Measurements from ENCODE around the gene MTHFD2L. TPM values are rescaled to one million over a fixed set of nuclear protein-coding genes. Genes with fewer than 3 reads are reported as not detected.

MTHFD2L gene
- total and polyA plus RNA-seq, 9 of the 15 experiments (the other 6 are each of a cell fraction or from before 2014, with no cell fraction given) = 10.0 to 39.0 (median 26.0) TPM

DNA sequence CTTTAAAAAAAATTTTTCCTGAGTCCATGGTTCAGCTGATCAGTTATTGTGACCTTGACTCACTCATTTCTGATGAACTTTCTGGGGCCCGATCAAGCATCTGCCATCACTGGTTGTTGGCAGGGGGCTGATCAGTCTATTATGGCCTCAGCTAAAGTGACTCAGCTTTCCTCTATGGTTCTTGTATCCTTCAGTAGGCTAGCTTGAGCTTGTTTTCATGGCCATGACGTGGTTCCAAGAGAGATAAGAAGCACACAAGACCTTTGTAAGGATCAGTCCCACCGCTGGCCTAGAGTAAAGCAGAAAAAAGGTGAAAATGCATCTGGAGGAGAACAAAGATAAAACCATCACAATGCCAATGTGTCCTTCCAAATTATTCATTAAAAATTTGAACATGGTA is 120.6 kb downstream of the MTHFD2L start (continued):
- TF ChIP-seq, protein P1, sequence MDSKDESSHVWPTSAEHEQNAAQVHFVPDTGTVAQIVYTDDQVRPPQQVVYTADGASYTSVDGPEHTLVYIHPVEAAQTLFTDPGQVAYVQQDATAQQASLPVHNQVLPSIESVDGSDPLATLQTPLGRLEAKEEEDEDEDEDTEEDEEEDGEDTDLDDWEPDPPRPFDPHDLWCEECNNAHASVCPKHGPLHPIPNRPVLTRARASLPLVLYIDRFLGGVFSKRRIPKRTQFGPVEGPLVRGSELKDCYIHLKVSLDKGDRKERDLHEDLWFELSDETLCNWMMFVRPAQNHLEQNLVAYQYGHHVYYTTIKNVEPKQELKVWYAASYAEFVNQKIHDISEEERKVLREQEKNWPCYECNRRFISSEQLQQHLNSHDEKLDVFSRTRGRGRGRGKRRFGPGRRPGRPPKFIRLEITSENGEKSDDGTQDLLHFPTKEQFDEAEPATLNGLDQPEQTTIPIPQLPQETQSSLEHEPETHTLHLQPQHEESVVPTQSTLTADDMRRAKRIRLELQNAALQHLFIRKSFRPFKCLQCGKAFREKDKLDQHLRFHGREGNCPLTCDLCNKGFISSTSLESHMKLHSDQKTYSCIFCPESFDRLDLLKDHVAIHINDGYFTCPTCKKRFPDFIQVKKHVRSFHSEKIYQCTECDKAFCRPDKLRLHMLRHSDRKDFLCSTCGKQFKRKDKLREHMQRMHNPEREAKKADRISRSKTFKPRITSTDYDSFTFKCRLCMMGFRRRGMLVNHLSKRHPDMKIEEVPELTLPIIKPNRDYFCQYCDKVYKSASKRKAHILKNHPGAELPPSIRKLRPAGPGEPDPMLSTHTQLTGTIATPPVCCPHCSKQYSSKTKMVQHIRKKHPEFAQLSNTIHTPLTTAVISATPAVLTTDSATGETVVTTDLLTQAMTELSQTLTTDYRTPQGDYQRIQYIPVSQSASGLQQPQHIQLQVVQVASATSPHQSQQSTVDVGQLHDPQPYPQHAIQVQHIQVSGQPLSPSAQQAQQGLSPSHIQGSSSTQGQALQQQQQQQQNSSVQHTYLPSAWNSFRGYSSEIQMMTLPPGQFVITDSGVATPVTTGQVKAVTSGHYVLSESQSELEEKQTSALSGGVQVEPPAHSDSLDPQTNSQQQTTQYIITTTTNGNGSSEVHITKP (IDR thresholded peaks at IDR 0.05; ENCODE audit: partially characterized antibody) = no peak
- TF ChIP-seq, protein P2, sequence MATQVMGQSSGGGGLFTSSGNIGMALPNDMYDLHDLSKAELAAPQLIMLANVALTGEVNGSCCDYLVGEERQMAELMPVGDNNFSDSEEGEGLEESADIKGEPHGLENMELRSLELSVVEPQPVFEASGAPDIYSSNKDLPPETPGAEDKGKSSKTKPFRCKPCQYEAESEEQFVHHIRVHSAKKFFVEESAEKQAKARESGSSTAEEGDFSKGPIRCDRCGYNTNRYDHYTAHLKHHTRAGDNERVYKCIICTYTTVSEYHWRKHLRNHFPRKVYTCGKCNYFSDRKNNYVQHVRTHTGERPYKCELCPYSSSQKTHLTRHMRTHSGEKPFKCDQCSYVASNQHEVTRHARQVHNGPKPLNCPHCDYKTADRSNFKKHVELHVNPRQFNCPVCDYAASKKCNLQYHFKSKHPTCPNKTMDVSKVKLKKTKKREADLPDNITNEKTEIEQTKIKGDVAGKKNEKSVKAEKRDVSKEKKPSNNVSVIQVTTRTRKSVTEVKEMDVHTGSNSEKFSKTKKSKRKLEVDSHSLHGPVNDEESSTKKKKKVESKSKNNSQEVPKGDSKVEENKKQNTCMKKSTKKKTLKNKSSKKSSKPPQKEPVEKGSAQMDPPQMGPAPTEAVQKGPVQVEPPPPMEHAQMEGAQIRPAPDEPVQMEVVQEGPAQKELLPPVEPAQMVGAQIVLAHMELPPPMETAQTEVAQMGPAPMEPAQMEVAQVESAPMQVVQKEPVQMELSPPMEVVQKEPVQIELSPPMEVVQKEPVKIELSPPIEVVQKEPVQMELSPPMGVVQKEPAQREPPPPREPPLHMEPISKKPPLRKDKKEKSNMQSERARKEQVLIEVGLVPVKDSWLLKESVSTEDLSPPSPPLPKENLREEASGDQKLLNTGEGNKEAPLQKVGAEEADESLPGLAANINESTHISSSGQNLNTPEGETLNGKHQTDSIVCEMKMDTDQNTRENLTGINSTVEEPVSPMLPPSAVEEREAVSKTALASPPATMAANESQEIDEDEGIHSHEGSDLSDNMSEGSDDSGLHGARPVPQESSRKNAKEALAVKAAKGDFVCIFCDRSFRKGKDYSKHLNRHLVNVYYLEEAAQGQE (IDR thresholded peaks at IDR 0.05; ENCODE audit: borderline replicate concordance) = peak; percentile 56; the same call in 1 of the 2 replicates
- TF ChIP-seq, protein P2 (CRISPR knock-in tag; IDR thresholded peaks at IDR 0.05; ENCODE audit: low read depth) = no peak
- TF ChIP-seq POLR3G (IDR thresholded peaks at IDR 0.05; ENCODE audit: extremely low read depth, insufficient read length, insufficient replicate concordance) (no peak), CXXC5 (CRISPR knock-in tag; IDR thresholded peaks at IDR 0.05) (0 out of 2 replicates have a peak, but pooled peaks have one; percentile 19), BACH1 (tag; IDR thresholded peaks at IDR 0.05) (peak; percentile 60; the same call in 1 of the 2 replicates), NFE2 (IDR thresholded peaks at IDR 0.05; ENCODE audit: low read depth) (peak; percentile 73), HSF4 (CRISPR knock-in tag; IDR thresholded peaks at IDR 0.05; ENCODE audit: borderline replicate concordance) (no peak), CREM (IDR thresholded peaks at IDR 0.05; ENCODE audit: low read depth) (peak; percentile 67), TARDBP (IDR thresholded peaks at IDR 0.05) (no peak), ZNF316 (IDR thresholded peaks at IDR 0.05) (peak; percentile 48), KDM1A (IDR thresholded peaks at IDR 0.05) (no peak), DNMT1 (IDR thresholded peaks at IDR 0.05) (no peak), NFIX (CRISPR knock-in tag; IDR thresholded peaks at IDR 0.05; ENCODE audit: low read depth) (no peak), TAL1 (IDR thresholded peaks at IDR 0.05) (no peak), EGR1 (conservative IDR thresholded peaks at IDR 0.05) (no peak), TRIM24 (IDR thresholded peaks at IDR 0.05) (no peak), FOSL1 (tag; conservative IDR thresholded peaks at IDR 0.05) (peak; percentile 49)
- TF ChIP-seq, protein P3, sequence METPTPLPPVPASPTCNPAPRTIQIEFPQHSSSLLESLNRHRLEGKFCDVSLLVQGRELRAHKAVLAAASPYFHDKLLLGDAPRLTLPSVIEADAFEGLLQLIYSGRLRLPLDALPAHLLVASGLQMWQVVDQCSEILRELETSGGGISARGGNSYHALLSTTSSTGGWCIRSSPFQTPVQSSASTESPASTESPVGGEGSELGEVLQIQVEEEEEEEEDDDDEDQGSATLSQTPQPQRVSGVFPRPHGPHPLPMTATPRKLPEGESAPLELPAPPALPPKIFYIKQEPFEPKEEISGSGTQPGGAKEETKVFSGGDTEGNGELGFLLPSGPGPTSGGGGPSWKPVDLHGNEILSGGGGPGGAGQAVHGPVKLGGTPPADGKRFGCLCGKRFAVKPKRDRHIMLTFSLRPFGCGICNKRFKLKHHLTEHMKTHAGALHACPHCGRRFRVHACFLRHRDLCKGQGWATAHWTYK (CRISPR knock-in tag; IDR thresholded peaks at IDR 0.05) = no peak

Data from K562 (cell line).